RPMI7951 (cell line): ENCODE measurements around the gene PKNOX2. TPM values are rescaled to one million over a fixed set of nuclear protein-coding genes. Genes with fewer than 3 reads are reported as not detected.

ENCODE experiments used
- DNase-seq: peaks from one replicate; pipeline ENCODE4 v3.0.0-alpha.2; 2012; ENCODE audit warnings: low read depth
- total RNA-seq: library from RNA; depleted of rRNA; stranded (reverse); fragments of >200 nt; shearing (Covaris generic); gene quantifications from 2 replicates; pipeline ENCODE4 v1.2.3, GENCODE V29; 2014

The PKNOX2 gene
- total RNA-seq, 1 experiment from 2014 or later, result 2.8 TPM

DNA sequence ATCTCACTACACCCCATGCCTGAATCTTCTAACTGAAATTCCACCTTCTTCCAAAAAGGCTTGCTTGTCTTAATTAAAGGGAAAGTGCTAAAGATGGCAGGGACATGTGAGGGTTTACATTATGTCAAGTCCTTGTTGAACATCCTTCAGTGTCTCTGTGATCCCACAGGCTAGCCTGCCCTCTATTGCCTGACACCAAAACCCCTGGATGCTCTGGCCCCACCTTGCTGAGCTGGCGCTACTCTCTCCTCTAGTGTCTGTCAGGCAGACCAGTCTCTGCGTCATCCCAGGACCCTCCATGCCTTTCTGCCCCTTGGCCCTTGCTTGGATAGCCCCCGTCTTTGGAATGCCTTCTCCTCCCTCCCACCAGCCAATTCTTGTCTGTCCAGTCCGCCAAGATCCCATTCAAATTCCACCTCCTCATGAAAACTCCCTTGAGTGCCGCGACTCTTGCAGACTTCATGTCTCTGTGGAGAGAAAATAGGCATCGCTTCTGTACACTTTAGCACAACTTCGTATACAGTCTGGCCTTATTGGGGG lies 69.3 kb downstream of the PKNOX2 start:
- no peak for DNase-seq

DNA sequence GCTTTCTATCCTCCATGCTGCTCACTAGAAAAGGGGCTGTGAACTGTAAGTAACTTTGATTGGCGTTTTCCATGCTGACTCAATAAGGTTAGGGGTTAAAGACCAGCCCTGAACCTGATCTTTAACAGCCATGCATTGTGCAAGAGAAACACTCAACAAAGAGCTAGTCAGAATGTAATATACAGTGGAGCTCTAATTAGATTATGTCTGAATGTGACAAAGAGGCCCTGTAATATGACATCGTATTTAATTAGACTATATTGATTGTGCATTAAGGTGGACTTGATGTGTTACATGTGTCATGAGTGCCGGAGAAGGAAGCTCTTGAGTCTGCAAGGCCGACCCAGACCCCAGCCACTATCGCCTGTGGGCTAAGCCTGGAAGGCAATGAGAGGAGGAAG lies 70.5 kb downstream of the PKNOX2 start:
- no peak for DNase-seq

DNA sequence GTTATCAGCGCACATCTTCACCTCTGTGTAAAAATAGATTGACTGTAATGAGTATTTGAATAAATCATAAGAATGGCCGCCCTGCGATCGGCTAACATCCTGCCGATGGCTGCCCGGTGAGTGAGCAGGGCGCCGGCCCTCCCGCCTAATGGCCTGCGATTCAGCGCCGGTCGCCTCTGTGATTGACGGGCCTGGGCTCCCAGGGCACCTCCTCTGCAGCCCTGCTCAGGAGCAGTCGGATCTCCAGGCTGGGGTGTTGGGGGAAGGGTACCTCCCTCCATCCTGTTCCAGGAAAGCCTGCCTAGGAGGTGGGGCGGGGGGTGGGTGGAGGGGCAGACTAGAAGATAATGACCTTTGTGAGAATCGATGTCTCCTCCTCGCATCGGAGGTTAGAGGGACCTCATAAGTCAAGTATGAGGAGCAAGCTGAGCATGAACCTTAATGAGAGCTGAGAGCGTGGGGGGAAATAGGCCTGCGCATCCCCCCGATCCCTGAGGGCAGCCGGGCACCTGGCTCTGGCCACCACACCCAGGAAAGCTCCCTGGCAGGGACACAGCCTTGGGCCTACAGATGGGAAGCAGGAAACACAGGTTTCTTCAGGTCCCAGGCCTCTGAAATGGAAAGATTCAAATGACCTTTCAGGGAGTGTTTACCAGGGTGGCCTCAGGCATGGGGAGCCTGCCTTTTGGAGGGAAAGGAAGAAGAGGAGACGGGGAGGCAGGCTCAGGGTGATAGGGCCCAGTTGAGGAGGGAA lies 71.7 kb downstream of the PKNOX2 start:
- no peak for DNase-seq

DNA sequence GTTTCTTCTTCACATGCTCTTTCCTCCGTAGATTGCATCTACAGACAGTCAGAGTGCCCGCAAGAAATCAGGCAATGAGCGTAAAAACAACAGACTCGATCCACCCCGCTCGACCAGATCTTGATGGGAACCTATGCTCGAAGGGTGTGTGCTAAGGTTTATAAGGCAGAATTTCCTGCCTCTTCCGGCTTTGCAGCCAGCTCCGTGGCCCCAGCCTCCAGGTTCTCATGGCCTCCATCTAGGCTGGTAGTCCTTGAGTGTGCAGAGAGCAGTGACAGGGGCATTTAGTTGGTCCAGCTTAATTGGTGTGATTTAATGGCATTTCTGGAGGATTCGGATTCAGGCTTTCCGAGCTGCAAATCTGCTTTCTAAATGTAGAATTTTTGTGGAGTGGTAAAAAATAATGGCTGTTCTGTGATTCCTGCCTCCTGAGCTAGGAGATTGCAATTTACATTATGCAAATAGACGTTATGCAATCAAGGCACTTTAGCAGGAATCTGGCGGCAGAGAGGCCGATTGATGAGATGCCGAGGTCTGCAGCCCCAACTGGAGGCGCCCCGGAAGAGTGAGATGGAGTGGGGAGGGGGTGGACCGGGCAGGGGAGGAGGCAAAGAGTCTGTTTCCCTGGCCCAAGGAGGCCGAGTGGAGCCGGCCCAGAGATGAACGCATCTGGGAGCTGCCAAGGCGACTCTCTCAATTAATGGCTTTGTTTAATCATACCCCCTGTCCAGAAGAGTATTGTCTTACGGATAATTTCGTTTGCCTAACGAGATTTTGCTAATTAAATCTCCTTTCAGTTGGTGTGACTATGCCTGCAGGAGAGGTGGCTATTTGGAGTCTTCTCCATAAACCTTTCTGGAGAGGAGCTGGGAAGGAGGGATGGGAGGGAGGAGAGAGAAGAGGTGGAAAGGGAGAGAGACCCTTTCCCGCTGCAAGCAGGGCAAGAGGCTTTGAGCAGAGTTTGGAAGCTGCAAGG lies 75.3 kb downstream of the PKNOX2 start:
- no peak for DNase-seq

GRCh38 chr11:125241104-125241503 lies 76.6 kb downstream of the PKNOX2 start:
- DNase-seq, result no peak

DNA sequence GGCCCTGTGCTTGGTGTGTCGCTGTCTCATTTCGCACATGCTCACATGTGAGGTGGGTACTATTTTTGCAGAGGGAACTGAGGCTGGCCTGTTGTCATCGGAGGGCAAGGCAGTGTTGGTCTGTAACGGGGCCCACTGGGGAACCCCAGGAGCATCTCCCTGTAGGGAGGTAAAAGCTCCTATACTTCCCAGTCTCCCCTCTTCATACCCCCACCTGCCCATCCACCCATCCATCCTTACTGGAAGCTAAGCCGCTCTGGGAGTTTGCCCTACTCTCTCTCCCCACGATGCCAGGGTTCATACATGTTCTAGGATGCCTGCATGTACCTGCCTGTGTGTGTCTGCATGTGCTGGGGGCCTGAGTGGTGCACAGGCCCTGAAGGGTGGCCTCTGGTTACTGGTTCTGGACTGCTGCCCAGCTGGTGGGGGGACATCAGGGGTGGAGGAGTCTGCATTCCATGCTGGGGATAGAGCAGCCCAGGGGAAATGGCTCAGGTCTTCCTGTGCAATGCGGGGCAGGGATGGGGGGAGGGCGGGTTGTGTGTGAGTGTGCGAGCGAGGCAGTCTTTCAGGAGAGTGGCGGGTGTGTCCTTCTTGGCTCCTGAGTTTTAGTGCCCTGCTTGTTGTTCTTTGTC lies 77.7 kb downstream of the PKNOX2 start:
- DNase-seq, result no peak

DNA sequence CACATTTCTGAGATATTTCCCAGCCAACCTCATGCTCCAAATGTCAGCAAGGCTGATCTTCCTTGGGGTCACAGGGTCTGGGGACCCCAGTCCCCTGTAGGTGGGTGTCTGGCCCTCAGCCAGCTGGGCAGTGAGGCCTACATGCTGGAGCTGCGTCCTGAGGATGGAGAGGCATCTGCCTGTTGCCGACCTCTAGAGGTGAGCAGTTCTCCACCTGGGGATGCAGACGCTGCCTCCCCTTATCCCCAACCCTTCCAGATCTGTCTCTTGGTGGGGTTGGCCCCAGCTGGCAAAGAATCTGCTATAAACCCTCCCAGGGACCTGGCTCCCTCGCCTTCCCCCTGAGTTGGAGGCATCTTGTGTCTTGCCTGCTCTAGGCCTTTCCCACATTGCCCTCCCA lies 79.6 kb downstream of the PKNOX2 start:
- no peak for DNase-seq

- DNase-seq, result no peak
Observed at GRCh38 chr11:125245299-125245698, 80.7 kb downstream of the PKNOX2 start.

DNA sequence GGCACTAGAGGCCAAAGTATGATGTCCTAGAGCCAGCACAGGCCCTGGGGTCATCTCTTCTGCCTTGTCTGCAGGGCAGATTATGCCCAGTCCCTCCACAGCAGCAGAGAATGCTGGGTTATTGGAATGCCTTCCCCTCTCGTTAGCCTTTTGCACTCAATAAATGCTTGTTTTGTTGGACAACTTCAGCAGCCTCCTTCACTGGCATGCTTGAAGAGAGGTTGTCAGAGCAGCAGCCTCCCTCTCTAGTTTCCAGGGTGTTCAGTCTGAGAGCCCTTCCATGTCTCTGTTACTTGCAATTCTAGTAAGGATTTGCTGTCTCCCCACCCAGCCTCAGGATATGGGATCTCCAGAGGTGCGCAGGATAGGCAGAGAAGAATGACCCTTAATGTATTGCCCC lies 82.9 kb downstream of the PKNOX2 start:
- no peak for DNase-seq

DNA sequence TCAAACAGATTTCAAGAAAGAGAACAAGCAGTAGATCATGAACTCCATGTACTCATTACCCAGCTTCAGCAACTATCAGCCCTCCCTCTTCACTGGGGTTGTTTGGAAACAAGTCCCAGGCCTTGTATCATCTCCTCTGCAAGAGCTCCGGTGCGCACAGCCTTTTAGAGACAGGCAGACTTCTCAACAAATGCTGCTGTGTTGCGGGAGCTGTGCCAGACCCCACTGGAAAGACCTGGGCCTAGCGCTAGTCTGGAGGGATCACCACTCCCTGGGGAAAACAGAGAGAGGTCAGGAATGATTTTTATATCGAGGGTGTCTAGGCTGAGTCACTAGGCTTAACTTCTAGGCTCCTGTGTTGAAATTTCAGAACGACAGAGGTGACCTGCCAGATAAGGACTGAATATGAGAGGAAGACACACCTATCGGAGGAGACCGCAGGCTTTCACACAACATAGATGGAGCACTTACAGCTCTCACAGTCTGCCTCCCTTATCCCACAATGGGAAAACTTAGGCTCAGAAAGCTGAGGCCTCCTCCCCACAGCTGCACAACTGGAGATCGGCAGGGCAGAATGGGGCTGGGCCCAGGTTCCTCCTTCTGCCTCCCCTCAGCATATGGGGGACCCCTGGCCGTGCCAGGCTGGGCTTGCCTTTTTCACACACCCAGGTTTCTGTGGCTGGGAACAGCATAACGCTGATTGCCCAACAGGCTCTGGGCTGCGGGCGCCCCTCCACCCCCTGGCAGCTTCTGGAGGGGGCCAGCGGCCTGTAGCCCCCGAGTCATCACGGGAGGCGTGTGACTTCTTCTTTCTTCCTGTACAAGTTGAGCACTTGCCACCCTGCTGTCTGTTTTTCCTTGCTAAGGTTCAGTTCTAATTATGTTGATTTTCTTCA lies 86.0 kb downstream of the PKNOX2 start:
- no peak for DNase-seq

DNA sequence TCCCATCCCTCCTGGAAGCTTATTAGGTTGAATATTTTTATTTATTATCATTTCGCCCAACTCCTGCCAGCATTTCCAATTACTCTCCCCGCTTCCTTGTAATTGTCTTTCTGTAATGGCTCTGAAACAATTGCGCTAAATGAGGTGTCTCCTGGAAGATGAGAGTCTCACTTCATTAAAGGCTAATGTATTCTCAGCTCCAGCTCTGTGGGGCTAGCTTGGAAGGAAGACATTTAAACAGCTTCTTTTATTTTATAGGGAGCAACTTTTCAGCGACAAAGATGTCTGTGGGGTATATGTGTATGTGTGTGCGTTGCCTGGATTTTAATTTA lies 86.6 kb downstream of the PKNOX2 start:
- no peak for DNase-seq

GRCh38 chr11:125251956-125252355 lies 87.4 kb downstream of the PKNOX2 start:
- no peak for DNase-seq

GRCh38 chr11:125253289-125253688 lies 88.7 kb downstream of the PKNOX2 start:
- DNase-seq, result no peak

DNA sequence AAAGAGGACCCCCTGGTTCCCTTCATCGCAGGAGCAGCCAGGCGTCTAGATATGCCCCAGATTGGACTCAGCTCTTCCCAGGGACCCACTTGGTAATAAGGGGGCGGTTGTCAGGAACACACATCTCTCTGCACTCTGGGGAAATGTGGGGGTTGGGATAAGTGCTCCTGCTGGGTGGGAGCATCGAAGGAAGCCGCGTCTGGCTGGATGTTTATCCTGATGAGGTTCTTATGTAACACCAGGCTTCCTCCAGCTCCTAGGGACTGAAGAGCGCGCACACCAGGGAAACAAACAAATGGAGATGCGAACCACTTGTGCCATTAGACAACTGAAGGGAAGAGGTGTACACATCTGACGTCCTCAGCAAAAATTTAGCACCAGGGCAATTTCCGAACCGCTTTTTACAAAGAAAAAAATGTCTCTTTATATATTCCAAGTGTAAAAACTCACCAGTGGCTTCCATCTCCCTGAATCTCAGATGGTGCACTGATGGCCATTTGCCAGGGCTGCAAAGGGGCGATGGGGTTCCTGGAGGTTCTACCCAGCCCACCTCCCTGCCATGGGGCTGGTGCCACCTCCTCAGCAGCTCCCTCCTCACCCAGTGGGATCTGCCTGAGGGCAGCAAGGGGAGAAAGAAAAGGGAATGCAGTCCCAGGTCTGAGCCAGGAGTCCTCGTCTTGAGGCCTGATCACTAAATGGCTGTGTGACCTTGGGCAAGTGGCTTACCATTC lies 89.4 kb downstream of the PKNOX2 start:
- no peak for DNase-seq

- no peak for DNase-seq
Observed at GRCh38 chr11:125256541-125257189, 92.1 kb downstream of the PKNOX2 start.

DNA sequence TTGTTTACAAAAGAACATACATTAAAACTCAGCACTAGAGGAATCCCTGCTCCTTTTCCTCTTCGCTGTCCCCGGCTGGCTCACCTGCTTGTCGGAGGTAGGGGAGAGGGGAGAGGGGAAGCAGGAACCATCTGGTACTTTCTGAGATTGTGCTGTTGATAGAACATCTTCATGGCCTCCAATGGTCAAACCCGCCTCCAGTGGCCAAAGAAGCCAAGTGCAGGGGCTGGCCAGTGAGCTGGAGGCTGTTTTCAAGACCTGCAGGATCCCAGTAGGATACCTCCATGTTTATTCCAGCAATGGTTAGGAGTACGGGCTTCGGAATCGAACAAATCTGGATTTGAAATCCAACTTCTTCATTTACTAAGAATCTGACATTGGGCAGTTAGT lies 92.6 kb downstream of the PKNOX2 start:
- DNase-seq, result no peak

GRCh38 chr11:125257751-125258150 lies 93.2 kb downstream of the PKNOX2 start:
- DNase-seq, result no peak

DNA sequence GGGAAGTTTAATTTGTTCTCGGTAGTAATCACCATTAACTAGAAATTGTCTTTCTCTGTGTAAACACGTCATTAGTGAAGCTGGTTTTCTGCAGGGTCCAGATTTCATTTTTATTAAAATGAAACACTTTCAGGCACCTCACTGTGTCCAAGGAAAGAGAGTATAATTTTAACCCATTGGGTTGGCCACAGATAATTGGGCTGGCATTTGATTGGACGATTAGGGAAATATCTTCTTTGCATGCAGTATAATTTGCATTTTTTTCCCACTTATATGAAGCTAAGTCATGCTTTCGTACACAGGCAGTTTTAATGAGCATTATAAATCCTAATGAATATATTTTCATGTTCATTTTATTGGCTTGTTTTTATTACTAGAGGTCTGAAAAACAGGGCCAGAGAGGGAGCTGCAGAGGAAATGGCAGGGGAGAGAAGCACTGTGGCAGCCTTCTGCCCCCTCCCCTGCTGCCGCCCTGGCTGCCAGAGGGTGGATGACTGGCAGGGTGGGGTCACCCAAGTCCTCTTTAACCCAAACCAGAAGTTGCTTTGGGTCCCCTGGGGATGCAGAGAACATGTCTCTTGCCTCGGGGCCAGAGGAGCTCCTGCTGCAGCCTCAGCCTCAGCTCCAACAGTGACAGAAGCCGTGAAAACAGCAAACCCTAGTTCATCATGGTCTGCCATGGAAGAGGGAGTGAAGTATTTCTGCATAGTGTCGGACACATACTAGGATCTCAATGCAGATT lies 93.9 kb downstream of the PKNOX2 start:
- DNase-seq, result no peak

DNA sequence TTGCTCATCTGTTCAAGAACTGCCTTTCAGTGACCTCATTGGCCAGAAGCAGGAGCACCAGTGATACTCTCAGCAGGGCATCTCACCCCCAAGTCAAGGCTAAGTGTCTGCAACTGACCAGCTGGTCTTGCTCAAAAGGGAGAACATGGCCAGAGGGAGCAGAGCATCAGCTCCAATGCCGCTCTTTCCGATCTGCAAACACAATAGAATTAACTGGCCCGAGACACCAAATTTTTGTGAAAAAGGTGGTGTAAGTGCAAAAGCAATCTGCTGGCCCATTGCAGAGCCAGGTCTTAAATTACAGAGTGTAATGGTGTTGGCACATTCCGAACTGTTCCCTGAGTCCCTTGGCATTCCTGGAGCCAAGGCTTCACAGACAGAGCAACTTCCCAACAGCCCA lies 97.0 kb downstream of the PKNOX2 start:
- peak; percentile 35 for DNase-seq
